Stimulated activated naive CD4-positive, alpha-beta T cell (primary cell): ENCODE data around the gene GAS7.
A peak's percentile ranks its signal among the peaks of the same experiment; 100 is the strongest.

Experiments used
- DNase-seq, 6 experiments: peaks; one replicate each; lab custom pipeline; 2025; lab: John Stamatoyannopoulos, UW

Gene GAS7

DNA sequence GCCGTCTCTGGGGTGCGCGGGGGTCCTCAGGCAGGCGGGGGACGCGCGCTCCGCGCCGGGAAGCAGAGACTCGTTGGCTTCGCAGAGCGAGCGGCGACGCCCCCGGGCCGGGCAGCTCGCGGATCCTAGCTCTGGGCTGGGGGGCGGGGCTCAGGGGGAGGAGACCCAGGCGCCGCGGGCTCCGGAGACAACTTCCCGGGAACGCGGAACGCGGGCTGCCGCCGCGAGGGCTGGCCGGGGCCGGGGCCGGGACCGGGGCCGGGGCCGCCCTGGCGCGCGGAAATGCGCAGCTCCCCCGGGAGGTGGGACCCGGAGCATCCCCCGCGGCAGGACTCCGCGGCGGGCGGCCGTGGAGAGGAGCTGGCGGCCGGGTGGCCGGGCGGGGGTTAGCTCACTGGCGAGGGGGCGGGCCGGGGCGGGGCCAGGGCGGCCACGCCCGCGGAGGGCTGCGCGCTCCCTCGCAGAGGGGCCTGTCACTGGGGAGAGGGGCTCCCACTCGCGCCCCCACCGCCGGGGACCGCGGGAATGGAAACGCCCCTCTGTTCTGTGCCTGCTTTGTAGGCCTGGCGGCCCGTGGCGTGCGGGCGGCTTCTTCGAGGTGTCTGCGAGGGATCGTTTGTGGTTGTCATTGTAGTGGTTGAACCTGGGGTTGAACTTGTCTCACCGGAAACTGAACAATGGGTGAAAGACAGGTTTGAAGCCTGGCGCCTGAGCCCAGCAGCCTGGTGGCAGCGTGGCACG, at the start of gene GAS7:
TSS of gene GAS7 (minus strand) at position 98 of the 741 bp plus-strand sequence.
- DNase-seq: no peak

DNA sequence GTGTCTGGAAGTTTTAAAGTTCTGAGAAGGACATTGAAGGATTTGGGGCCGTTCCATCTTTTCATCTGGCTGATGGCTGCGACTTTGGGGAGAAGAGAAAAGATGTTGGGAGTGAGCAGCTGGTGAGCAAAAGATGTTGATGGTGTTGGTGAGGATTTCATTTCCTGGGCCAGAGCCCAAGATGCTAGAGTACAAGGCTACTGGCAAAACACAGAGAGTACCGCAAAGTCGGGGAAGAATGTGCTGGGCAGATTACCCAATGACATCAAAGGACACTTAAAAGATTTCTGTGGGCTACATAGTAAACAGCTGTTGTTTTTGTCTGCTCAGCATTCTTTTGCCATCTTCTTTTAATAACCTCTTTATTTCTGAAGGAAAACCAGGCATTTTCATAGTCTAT, 49.4 kb upstream of the GAS7 start:
- no peak for DNase-seq

DNA sequence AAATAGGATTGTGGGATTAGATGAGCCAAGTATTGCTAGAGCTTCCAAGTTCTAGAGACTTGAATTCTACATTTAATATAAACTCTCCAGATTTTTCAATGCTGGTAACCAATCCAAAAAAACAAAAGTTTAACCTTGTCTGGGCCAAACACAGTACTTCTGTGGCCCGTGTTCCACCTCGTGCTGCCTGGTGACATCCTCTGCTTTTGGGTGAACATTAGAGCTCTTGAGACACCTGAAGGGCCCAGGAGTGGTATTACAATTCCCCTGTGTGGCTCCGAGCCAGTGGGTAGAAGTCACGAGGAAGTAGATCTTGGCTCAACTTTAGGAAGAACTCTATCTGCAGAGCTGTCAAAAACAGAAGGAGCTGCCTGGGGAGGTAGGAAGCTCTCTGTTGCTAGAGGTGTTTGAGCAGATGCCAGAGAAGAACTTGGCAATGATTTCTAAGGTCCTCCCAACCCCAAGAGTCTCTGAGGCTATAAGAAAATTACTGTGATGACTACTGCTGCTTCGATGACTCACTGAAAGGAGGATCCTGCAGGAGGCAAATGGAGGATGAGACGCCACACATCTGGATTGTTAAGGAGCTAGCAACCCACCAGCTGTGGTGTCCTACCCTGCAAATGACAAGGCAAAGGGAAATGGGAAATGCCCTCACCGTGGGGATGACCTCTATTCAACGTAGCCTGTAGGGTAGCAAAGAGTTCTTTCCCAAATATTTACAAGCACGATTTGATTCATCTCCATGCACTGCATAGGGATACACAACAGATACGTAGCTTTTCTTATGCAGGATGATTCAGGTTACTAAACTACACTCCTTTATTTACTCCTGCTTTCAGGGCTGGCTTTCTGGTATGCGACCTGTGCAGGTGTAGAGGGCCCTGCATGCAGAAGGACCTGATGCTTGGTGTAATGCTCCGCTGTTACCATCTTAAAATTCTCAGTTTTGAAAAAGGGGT, 45.8 kb upstream of the GAS7 start:
- no peak for DNase-seq

DNA sequence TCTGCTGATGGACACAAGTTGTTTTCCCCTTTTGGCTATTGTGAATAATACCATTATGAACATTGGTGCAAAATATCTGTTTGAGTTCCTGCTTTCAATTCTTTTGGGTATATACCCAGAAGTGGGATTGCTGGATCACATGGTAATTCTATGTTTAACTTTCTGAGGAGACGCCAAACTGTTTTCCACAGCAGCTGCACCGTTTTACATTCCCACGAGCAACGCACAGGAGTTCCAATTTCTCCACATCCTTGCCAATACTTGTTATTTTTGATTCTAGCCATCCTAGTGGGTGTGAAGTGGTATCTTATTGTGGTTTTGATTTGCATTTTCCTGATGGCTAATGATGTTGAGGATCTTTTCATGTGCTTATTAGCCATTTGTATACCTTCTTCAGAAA, 43.4 kb upstream of the GAS7 start:
- no peak for DNase-seq

DNA sequence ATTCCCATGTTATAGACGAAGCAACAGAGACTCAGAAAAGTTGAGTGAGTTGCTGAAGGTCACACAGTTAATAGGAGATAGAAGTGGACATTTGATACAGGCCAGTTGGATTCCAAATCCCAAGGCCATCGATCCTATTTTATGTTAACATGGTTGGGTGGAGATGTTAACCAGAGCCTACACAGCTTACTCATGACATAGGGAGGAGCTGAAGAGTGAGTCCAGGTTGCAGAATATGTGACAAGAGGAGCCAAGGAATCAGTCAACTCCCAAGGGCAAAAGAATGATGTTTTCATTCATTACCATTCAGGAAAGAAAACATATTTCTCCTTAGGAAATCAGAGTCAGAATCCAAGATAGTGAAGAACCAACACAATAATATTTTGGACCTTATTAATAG, 40.3 kb upstream of the GAS7 start:
- no peak for DNase-seq

DNA sequence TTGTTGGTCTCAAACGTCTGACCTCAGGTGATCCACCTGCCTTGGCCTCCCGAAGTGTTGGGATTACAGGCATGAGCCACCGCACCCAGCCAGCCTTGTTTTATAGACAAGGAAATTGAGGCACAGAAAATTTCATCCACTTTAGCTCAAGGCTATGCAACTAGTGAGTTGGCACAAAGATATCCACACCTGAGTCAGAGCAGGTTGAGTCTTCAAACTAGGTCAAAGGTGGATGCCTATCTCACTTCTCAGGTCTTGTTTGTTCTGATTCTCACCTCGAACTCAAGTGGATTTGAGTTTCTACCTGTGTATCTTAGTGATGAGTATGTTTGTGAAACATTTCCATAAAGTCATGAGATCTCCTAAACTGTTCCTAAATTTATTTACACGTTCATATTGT, 35.6 kb upstream of the GAS7 start:
- no peak for DNase-seq

DNA sequence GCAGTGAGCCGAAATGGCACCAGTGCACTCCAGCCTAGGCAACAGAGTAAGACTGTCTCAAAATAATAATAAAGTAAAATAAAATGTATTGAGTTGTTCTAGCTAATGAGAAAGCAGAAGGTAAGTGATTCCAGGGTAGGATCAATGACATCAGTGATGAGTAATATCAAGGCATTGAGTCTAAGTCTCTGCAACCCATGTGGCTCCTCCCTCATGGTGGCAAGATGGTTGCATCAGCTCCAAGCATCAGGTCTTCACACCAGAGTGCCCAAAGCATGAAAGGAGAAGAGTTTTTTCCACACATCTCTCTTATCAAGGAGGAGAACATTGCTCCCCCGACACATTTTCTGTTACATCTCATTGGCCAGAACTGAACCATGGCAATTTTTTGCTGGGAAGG, 34.8 kb upstream of the GAS7 start:
- no peak for DNase-seq

DNA sequence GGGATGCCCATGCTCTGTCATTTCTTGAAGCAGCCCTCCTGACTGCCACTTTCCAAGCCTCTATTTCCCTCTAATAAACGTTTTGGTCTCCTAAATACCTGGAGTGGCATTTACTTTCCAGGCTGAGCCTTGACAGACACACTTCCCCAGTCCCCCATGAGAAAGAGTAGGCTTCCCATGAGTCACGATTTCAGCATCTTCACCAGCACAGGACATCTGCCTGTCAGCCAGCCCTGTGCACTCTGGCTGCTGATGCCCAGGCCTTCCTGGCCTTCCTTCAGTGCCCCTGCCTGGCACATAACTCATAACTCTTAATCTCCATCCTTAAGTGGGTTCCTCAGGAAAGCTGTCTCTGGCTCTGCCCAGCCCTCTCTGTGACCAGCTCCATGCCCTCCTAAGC, 30.8 kb upstream of the GAS7 start:
- no peak for DNase-seq

DNA sequence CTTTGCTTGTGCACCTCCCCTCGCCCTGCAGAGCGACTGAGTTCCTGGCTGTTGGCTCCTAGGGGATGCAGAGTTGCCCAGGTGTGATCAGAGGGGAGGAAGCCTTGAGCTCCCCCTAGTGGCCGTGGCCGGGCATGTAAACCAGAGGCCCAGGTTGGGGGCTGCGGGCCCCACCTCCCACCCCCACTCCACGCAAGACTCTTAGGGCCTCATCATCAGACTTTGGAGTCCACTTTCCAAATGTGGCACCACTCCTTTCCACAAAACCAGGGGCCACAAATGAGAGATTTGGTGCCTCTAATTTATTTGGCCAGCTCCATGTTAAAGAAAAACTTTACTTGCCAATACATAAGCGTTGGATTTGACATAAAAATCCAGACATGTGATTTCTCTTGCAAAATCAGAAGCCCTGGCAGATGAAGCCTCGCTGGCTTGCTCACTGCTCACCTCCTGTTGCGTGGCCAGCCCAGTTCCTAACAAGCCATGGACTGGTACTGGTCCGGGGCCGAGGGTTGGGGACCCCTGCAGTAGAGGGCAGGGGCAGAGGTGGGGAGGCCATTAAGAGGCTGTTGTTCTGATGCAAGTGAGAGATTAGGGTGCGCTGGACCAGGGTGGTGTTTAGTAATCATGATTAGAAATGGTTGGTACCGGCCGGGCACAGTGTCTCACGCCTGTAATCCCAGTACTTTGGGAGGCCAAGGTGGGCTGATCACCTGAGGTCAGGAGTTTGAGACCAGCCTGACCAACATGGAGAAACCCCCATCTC, 28.7 kb upstream of the GAS7 start:
- peak in 3 of 6 experiments; percentile 0 to 16 (median 8) for DNase-seq

DNA sequence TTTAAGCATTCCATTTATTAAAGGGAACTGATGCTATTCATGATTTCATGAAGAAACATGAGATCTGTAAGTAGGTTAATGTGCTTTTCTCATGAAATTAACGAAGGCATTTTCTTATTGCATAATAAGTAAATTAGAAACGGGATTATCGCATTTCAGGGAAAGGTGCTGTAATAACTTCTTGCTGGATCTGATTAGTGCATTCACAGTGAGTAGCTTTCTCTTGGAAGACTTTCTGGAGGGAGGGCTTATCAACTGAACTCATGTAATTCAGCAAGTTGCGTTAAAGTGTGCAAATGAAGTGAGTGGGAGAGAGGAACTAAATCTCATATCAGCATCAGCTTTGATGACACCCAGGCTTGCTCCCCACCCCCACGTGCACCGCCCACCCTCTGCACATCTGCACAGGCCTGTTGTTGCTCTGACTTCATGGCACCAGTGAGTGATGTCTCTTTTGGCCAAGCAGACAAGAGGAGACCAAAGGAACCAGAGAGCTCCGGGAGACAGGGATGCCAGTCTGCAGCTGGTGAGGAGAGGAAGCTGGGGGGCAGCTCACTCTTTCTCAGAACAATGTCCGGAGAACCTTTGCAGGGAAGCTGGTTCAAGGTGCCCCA, 26.3 kb upstream of the GAS7 start:
- DNase-seq: no peak

DNA sequence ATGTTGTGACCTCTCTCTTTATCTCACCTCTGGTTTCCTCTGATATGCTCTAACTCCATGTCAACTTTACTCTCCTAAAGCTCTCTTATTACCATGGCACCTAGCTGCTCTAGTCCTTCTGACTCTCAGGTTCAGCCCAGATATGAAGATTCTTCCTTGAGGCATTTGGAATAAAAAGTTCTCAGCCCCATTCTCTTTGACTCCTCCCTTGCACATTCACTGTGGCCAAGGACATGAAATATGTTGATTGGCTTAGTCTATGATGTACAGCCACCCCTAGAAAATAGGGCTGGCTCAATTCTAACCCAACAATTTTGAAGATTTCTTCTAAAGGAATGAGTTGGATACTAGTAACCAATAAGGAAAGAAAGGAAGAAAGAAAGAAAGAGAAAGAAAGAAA, 20.8 kb upstream of the GAS7 start:
- no peak for DNase-seq

DNA sequence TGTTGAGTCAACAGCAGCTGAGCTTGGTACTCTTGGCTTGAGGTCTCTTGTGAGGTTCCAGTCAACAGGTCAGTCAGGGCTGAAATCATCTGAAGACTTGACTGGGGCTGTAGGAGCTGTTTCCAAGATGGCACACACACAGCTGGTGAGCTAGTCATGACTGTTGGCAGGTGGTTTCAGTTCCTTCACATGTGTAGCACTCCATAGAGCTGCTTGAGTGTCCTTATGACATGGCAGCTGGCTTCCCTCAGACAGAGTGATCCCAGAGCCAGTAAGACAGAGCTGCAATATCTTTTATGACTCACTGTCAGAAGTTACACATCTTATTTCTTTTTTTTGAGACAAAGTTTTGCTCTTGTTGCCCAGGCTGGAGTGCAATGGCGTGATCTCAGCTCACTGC, 19.5 kb upstream of the GAS7 start:
- no peak for DNase-seq

DNA sequence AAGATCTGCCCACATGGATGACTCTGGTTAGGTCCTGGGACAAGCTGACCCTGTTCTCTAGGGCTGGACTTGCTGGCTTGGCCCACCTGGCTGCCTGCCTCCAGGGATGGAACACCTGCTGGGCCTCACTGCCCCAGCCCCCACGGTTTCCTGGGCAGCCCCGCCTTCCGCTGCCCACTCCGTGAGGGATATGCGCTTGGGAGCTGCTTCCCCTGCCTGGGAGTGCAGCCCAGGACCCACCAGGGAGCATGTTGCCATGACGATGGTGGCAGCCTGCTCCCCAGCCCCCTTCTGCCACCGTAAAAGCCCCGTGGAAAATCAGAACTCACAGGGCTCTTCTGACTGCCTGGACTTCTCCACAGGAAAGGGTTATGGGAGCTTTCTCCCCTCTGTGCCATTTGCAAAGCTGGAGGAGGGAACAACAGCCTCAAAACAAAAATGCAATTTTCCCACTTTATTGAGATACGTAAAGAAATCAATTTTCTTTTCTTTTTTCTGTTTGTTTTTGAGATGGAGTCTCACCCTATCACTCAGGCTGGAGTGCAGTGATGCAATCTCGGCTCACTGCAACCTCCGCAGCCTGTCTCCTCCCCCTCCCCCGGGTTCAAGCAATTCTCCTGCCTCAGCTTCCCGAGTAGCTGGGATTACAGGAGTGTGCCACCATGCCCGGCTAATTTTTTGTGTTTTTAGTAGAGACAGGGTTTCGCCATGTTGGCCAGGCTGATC, 18.0 kb upstream of the GAS7 start:
- no peak for DNase-seq

DNA sequence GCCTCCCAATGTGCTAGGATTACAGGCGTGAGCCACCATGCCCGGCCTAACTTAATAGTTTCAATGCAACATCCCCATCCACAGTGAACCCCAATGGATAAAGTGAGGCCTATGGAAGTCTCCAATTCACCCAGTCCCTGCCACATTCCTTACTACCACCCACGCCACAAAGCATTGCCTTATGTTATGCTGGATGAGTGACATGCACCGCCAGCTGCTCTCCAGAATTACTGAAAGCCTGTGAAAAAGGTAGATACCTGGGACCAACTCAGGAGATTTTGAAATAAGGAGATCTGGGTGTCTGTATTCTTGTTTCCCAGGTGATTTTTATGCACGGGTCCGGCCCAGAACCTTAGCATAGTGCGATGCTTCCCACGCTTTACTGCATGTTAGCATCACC, 16.9 kb upstream of the GAS7 start:
- no peak for DNase-seq

DNA sequence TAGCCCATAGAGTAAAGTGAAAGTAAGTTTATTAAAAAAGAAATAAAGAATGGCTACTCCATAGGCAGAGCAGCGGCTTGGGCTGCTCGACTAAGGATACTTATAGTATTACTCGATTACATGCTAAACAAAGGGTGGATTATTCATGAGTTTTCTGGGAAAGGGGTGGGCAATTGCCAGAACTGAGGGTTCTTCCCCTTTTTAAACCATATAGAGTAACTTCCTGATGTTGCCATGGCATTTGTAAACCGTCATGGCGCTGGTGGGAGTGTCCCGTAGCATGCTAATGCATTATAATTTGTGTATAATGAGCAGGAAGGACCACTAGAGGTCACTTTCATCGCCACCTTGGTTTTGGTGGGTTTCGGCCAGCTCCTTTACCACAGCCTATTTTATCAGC, 13.3 kb upstream of the GAS7 start:
- DNase-seq: no peak

DNA sequence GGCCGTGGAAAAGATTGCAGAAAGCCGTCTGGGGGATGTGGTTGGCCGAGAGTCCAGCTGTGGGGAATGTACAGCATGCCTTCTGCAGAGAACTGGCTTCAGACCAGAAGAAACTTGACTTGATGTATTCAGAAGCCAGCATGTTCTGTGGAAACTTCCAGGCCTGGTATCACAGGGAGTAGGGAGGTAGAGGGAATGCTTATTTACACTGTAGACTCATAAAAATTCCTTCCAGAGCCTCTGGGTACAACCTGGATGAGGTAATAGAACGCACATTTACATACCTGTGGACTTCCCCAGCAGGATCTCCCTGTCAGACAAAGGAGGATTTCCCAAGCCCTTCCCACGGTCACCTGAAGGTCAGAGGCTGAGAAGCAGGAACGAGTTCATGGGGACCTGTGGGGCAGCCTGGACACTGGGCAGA, 11.8 kb upstream of the GAS7 start:
- DNase-seq: no peak

DNA sequence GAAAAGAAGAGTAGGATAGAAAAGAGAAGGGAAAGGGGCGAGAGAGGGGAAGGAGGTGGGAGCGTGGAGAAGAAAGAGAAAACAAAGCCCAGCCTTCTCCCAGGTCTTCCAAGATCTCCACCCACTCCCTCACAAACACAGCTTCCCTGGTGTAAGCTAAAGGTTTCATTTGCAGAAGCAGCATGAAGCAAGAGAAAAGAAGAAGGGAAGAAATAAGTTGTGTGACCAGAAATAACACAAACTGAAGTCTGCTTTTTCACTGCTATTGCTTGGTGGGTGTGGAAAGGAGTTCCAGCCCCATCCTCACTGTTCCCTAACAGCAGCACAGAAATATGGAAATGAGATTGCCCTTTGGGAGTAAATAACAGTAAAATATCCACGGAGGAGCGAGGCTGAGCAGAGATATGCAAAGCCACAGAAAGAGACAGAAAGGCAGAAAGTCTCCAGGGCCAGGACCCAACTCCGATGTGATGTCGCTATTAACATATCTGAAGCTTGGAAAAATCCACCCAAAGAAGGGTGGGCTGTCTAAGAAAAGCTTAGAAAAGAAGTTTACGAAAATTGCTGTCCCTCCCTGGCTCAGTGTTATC, 10.3 kb upstream of the GAS7 start:
- no peak for DNase-seq

DNA sequence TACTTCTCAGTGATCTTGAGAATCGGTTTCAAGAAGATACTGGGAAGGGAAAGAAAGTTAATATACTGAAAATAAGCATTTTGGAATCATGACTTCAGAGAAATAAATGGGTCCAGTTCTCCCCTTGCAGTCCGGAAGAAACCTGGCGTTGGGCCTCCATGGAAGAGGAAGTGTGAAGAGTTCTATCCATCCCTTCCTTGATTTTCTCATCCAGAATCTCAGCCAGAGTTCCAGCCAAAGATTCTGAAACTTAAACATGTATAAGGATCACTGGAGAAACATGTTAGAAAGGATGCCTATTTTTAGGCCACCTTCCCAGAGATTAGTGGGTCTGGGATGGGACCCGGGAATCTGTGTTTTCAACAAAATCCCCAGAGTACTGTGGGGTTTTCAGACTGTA, 8.7 kb upstream of the GAS7 start:
- no peak for DNase-seq

DNA sequence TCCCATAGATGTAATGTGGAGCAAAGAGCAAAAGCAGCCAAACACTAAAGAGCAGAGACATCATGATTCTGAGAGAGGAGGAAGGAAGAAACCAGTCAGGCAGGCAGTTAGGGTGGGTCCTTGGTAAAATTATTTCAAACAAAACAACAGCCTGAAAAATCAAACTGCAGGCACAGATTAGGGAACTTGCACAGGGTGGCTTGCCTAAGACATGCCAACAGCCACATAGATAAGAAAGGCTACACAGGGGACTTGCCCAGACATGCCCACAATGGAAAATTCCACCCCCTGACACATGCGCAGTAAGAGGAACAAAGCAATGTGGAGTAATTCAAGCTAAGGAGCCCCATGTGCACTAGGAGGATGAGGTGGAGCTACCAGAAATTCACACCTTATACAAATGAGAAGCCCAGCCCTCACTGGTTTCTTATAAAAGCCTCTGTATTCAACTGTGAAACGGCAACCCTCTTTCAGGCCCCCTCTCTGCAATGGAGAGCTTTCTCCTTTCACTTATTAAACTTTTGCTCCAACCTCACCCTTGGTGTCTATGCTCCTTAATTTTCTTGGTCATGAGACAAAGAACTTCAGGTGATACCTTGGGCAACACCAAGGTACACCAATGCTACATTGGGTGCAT, 7.3 kb upstream of the GAS7 start:
- no peak for DNase-seq

DNA sequence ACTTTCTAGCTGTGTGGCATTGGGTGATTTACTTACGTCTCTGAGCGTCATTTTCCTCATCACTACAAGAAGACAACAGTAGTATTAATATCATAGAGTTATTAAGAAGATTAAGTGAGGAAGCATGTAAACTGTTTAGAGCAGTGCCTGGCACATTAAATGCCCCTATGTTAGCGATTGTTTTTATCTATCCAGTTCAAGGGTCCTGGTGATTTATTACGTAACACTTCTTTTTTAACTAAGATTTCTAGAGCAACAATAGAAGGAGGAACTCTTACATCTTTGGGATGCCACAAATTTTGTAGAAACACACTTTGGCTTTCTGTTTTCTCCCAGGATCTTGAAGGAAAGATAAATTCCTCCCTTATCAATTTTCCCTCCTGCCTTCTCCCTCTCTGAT, 3.3 kb upstream of the GAS7 start:
- no peak for DNase-seq

DNA sequence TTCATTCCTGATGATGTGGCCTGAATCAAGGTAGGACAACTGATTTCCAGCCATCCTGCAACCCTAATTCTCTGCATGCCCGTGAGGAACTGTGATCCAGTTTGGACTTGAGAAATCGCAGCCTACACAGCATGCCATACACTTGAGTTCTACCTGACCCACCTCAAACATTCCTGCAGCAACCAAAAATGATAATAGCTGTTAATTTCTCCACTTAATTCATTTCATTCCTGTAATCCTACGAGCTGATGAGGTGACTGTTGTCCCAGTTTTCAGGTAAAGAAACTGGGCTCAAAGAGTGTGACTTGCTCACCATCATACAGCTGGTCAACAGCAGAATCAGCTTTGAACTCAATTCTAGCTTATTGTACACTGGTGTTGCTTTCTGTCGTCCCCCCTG, 2.2 kb upstream of the GAS7 start:
- no peak for DNase-seq
